GM18502 (cell line): Measurements from ENCODE around the gene SOCS7.
"Not testable (repeated sequence)": the region's sequence is repeated elsewhere in the genome, so short reads cannot be mapped to it uniquely, and the experiment has no call there.

ENCODE experiments used
- ATAC-seq: cut with Tn5 transposase; IDR thresholded peaks from one replicate; pipeline ENCODE4 v1.9.1; 2021; ENCODE audit warnings: mild to moderate bottlenecking; ENCODE audit not compliant: unreplicated experiment, poor library complexity

Gene SOCS7

DNA sequence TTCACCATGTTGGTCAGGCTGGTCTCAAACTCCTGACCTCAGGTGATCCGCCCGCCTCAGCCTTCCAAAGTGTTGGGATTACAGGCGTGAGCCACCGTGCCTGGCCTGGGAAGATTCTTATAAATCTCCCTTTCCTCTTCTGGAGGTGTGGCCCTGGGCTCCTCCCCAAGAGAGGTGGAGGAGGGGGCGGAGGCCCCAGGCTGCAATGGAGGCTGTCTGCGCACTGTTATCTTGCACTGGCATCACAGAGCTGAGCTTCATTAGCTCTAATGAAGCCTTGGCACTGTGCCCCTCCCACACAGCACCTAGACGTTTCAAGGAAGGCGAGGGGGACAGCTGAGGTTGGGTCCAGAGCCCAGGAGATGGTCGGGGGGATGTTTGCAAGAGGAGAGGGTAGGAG, 84.2 kb downstream of the SOCS7 start:
- no peak for ATAC-seq

DNA sequence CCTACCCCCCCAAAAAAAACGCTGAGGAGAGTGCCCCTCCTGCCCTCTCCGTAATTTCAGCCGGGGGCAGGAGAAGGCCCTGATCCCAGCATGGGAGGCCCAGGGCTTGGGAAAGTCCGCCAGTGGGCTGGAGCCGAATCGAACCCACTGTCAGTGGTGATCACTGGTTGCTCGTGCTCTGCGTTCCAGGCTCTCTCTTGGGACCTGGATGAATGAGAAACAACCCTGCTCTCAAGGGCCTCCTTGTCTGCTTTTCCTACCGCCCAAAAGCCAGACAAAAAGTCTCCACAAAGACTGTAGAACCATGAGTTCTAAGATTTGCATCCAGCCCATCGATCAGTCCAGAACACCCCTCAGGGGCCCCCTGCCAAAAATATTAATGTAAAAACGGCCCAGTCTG, 84.7 kb downstream of the SOCS7 start:
- ATAC-seq = no peak

DNA sequence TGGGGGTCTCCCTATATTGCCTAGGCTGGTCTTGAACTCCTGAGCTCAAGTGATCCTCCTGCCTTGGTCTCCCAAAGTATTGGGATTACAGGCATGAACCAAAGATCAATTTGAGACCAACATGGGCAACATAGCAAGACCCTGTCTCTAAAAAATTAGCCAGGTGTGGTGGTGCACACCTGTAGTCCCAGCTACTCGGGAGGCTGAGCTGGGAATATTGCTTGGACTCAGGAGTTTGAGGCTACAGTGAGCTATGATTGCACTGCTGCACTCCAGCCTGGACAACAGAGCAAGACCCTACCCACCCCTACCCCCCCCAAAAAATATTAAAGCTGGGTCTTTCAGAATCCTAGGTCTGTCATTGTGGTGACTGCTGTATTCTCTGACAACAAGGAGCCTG, 85.7 kb downstream of the SOCS7 start:
- ATAC-seq = not testable (repeated sequence)

DNA sequence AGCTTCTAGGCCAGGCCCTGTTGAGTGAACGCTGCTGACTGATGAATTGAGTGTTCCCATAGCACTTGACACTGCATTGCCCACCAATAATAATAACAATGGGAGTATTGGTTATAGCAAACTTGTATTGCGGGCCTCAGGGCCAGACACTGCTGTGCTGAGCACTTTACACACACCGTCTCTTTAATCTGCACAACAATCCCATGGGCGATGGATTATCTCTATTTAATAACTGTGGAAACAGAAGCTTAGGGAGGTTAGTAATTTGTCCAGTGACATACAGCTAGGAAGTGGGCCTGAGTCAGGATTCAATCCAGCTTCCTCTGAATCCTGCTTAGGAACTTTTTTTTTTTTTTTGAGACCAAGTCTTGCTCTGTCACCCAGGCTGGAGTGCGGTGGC, 87.8 kb downstream of the SOCS7 start:
- ATAC-seq = no peak

DNA sequence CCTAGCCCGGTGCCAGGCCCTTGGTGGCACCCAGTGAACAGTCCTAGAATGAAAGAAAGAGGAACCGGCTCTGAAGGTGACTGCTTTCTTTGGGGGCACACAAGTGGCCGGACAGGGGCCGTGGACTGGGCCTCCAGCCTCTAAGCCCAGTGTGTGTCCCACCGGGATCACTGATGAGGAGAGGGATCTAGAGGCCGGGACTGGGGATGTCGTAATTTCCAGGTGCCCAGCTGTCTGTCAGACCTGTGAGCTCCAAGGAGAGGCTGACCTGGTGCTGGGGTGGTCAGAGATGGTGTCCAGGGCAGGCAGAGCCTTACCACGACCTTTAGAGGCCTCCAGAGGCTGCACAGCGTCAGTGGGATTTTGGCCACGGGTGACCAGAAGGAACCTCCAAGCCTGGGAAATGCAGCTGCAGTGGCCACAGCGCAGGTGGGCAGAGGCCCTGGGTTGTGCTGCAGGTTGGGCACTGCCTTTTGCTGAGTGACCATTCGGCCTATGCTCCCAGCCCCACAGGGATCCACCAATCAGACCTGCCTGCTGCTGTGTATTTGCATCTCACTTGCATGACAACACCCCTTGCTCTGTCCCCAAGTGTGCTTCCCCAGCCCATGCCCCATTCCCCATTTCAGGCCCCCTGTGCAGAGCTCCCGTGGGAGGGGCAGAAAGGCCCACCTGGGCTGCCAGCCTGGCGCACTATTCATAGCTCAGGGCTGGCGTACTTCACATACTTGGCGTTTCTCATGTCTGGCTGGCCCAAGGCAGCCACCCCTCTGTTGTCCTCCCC, 89.2 kb downstream of the SOCS7 start:
- no peak for ATAC-seq

DNA sequence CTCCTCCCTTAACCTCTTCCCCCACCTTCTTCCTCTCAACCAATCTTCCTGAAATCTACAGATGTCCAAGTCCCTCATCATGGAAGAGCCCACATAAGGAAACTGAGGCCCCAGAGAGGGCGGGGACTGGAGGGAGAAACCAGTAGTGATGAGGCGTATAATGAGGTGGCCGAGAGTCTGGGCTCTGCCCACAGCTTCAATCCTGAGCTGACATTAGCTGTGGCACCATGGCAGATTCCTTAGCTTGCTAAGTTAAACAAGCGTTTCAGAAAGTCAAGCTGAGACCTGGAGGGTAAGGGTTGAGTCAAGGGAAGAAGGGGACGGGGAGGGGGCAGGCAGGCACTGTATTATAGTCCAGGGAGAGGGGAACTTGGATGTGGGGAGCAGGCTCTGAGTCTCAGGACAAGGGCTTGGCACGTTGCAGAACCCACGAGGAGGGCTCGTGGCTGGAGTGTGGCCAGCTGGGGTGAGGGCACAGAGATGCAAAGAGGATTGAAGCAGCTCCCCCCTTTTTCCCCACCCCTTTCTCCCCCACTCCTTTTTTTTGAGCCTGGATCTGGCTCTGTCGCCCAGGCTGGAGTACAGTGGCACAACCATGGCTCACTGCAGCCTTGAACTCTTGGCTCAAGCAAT, 89.9 kb downstream of the SOCS7 start:
- ATAC-seq = no peak

DNA sequence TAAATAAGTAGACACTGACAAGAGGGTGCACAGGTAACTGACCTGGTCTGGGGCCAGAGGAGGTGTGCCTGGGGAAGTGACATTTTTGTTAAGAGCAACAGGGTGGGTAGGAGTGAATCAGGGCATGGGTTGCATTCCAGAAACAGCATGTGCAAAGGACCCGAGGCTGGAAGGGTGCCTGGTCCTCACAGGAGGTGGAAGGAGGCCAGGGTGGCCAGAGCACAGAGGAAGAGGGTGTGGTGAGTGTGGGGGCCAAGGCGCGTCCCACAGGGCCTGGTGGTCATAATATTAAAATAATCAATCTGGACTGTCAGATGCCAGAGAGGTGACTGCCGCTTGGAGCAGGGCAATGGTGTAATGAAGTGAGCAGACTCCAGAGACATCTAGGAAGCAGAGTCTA, 90.9 kb downstream of the SOCS7 start:
- ATAC-seq = no peak

DNA sequence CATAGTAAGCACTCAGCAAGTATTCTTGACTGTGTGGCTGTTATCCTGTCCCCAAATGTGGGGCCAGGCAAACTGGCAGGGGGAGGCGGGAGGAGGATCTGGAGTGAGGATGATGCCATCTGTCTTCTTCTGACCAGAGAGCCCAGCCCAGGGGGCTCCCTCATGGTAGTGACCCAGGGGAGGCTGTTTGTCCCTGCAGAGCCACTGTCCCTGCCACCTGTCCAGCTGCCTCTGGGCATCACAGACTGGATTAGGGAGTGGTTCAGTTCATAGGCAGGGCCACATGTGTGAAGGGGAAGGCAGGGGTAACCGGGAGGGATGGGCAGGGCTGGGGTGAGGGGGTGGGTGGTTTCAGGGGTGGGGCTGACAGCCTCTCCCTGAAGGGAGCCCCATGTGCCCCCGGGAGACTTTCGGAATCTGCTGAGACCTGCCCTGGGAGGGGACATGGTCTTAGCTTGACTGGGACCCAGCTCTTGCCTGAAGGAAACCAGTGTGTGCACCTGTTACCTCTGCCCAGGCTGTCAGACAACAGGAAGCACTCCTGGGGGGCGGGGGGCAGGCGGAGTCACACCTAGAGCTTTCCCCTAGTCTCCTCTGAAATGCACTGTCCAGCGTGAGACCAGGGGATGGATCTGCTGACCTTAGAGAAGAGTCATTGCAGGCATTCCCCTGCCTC, 91.8 kb downstream of the SOCS7 start:
- ATAC-seq = no peak

DNA sequence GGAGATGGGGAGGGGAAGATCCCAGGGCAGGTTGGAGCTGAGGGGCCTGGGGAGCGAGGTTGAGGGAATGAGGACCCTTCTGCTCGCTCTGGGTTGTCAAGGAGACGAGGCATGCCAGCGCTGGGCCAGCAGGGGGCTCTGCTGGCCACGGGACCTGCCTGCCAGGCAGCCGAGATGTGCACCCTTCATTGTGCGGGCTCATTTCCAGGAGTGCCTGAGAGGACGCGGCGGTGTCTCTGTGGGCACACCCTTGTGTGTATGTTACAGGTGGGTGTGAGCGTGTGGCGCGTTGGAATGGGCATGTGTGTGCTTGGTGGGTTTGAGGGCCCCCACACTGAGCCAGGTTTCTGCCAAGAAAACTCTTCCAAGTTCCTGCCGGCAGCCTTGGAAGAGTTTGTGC, 92.5 kb downstream of the SOCS7 start:
- ATAC-seq = no peak

DNA sequence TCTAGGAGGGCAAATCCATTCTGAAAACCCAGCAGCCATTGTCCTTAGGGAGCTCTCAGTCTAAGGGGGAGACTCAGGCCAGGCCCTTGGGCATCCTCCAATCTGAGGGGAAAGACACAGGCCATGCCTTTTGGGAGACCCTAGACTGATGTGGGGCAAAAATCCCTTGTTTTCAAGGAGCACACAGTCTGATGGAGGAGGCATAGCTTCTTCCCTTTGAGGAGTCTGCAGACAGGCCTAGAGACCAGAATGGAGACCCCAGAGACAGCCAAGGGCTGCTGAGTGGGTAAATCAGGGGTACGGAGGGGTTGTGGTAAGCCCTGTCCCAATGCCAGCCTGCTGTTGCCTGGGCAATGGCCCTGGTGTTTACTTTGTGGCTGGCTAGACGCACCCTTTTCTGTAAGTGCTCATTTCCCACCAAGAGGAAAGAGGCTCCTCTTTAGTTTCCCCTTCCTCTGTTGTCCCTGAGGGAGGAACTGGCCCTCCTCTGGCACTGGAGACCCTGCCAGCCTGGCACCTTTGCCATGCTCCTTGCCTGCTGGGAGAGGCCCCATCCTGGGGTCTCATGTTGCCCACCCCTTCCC, 96.0 kb downstream of the SOCS7 start:
- ATAC-seq = no peak

DNA sequence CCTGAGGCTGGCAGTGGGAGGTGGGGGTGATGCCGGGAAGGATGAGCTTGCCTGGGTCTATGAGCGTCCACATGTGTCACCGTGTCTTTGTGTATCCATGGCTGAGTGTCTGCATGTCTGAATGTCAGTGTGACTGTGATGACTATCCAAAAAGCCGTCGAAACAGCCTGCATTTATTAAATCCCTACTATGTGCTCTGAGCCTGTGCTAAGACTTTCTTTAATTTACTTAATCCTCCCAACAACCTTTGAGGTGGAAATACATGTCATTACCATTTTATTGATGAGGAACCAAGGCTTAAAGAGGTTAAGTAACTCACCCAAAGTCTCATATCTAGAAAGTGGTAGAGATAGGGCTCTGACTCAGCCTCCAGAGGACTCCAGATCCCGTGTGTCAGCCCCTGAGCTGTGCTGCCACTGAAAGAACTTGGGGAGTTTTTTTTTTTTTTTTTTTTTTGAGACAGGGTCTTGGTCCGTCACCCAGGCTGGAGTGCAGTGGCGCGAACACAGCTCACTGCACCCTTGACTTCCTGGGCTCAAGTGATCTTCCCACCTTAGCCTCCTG, 96.6 kb downstream of the SOCS7 start:
- ATAC-seq = no peak

DNA sequence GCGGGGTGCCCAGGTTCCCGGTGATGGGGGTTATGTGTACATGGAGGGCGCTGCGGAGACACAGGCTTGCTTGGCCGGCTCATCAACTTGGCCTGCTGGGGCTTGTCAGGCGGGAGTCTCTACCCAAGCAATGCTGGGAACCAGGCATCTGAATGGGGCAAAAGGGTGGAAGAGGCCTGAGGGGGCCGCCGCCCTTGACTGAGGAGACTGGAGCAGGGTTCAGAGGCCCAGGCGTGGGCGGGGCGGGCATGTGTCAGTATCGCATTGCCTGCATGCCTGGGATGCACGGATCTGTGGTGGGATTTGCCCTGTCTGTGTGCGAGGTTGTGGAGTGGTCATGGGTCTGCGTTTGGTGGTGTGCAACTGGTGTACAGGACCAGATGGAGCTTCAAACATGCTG, 97.7 kb downstream of the SOCS7 start:
- ATAC-seq = no peak

DNA sequence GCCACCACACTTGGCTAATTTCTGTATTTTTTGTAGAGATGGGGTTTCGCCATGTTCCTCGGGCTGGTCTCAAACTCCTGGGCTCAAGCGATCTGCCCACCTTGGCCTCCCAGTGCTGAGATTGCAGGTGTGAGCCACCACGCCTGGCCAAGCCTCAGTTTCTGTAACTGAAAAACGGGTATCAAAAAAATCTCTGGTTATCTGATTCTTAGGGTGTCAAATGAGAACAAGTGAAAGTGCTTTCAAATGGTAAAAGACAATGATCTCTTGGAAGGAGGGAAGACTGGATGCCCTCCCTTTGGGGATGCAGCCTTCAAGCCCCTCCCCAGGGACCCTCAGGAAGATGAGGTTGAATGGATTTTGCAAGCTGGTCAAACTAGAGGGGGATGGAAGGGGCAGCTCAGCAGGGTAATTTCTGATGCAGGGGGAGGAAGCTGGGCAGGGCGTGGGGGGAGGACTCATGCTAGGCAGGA, 98.9 kb downstream of the SOCS7 start:
- no peak for ATAC-seq

DNA sequence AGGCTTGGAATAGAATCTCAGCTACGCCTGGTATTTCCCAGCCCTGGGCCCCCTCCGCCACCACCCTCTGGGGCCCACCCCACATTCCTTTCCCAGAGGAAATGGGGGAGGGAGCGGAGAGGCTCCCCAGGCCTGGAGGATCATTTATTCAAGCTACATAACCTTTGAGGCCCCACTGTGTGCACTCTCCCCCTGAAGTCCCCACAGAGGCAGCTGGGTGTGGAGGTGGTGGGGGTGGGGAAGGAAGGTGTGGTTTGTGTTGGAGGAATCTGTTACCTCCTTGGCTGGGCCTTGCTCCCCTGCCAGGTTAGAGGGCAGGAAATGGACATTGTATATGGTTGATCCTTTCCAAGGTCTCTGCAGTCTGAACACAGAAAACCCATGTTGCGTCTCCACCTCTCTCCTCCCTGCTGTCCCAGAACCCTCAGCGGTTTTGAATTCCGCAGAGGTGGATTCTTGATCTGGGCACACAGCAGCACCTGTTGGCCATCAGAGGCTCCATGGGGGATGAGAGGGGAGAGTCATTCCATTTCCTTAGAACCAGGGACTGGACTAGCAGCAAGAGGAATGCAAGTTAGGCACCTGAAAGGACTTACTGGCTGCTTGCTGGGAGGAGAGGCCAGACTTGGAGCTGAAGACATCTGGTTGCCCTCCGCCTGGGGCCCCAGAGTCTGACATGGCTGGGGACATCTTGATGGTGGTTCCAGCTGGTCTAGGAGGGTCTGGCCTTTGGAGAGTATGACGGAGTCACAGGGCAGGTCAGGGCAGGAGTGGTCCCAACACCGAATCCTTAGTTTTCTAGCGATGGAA, 99.6 kb downstream of the SOCS7 start:
- ATAC-seq = no peak

DNA sequence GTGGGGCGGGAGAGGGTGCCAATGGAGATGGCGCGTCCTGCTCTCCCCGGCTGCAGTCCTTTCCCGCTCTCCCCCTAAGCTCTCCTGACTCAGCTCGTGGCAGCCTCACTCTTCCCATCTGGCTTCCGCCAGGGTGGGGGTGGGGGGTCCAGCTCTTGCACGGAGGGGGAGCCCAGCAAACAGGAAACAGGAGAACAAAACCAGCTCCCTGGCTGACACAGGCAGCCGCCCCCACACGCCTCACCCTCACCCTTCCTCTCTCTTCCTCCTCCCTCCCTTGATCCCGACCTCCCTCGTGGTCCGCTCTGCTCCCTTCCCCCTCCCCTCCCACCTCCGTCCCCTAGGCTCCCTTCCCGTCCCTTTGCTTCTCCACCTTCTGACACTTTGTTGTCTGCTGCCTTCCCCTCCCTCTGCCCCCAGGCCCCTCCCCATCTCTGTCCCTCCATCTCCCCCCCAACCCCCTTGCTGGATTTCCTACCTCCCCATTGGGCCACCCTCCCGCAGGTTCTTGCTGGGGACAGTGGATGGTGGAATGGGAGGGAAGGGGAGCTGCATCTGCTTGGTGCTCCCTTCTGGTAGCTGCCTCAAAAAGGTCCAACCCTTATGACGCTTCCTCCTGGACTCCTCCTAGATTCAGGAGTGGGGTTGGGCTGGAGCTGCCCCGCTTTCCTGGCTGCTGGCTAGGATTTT, 100.3 kb downstream of the SOCS7 start:
- no peak for ATAC-seq

DNA sequence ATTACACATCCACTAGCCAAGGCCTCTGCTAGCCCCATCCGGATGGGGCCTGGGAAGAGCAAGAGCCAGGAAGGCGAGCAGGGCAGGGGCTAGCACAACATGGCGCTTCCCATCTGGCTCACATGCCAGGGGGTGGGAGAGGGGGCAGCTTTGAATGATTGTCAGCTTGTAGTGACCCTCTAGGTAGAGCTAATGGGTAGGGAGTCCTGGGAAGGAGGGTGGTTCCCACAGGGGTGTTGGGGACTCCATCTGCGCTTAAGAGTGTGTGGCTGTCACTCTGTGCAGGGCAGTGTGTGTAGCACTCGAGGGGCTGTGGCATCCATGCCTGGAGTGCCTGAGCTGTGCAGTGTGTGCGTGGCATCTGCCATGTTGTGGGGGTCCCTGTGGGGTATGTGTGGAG, 101.1 kb downstream of the SOCS7 start:
- ATAC-seq = no peak

DNA sequence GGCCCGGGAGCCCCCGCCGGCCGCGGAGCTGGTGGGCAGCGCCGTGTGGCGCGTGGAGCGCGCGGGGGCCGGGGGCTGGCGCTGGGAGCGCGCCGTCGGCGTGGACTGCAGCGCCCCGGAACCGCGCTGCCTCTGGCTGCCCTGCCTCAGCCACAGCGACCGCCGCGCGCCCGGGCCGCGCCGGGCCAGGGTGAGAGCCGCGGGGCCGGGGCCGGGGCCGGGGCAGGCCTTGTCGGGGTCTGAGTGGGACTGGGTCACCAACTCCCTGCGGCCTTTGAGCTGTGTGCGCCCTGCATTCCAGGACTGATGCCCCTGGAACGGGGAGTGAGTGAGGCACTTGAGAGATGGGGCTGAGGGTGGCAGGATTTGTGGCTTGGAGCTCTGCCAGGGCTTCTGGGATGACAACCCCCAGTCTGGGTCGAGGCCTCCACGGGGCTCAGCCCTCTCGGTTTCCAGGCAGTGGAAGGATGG, 102.3 kb downstream of the SOCS7 start:
- no peak for ATAC-seq

DNA sequence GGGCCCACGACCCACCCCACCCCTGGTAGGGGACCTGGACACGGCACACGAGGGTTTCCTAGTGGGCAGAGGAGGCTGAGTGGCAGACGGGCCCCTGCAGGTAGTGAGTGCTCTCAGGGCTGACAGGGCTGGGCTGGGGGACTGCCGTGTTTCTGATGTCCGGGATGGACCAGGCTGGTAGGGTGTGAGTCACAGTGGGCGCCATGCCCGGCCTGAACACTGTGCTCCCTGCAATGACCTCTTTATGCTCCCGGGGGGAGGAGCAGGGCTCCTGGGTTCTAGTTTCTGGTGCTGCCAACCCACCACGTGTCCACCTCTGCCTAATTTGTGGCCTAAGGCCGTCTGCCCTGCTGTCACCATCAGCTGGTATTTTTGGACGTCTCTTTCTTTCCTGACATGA, 102.9 kb downstream of the SOCS7 start:
- no peak for ATAC-seq
